HUES64 (cell line): Measurements from ENCODE around the gene CMIP.
"Not testable (repeated sequence)": the region's sequence is repeated elsewhere in the genome, so short reads cannot be mapped to it uniquely, and the experiment has no call there.

Experiments used
- H3K27ac ChIP-seq: 2 replicates; pipeline ENCODE4 v1.7.0; 2013; ENCODE audit warnings: low read depth, low read length, inconsistent platforms
- H3K27me3 ChIP-seq: 2 replicates; pipeline ENCODE4 v1.6.1; 2013; ENCODE audit warnings: mild to moderate bottlenecking, low read length; ENCODE audit not compliant: insufficient read depth
- H3K36me3 ChIP-seq: 2 replicates; pipeline ENCODE4 v1.6.1; 2013; ENCODE audit warnings: mild to moderate bottlenecking, low read length; ENCODE audit not compliant: insufficient read depth
- H3K4me1 ChIP-seq: 2 replicates; pipeline ENCODE4 v1.6.1; 2013; ENCODE audit warnings: mild to moderate bottlenecking, low read length, moderate library complexity; ENCODE audit not compliant: insufficient read depth
- H3K4me3 ChIP-seq: 2 replicates; pipeline ENCODE4 v1.5.1; 2013; ENCODE audit warnings: mild to moderate bottlenecking, low read length, moderate library complexity
- H3K9ac ChIP-seq: 2 replicates; pipeline ENCODE4 v1.6.1; 2013; ENCODE audit warnings: mild to moderate bottlenecking, low read depth, low read length
- H3K9me3 ChIP-seq: 2 replicates; pipeline ENCODE4 v1.6.1; 2013; ENCODE audit warnings: low read depth, low read length; ENCODE audit not compliant: insufficient read depth
- WGBS: fragments of 150-250, 120-280 bp; methylation state at CpG from one replicate; pipeline ENCODE4 v1.1.7; 2013; ENCODE audit warnings: missing lambda C conversion rate; 5-methylcytosine and 5-hydroxymethylcytosine counted together

CMIP gene

DNA sequence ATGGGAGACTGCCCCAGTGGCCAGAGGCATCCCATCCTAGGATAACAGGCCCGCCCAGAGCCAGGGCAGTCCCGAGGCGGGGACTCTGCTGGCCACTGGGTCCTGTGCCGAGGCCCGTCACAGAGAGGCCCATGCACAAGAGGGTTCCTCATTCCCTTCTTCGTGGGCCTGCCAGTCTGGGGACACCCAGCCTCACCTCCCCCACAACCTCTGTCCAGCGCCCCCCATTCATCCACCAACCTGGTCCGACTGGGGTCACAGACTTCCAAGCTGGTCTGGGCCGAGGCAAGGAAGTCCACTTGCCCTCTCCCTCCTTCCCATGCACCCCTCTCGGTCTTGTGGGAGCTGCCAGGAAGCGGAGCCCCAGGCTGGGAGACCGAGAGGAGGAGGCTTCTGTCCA lies 240.3 kb downstream of the CMIP start:
- H3K27ac ChIP-seq, result no peak overlapping the region
- 93% methylated on average over 12 of the region's 12 CpGs for WGBS
- no peaks in the 10 kb centered on the region for H3K27me3 ChIP-seq
- H3K9me3 ChIP-seq, result no peaks in the 10 kb centered on the region
- H3K4me1 ChIP-seq, result peaks cover 4% of the 10 kb centered on the region; the same call in 1 of the 2 replicates
- H3K36me3 ChIP-seq, result peaks cover 13% of the 10 kb centered on the region; the same call in 1 of the 2 replicates
- no peak overlapping the region for H3K4me3 ChIP-seq
- no peak overlapping the region for H3K9ac ChIP-seq

GRCh38 chr16:81686391-81687130 lies 242.0 kb downstream of the CMIP start:
- peaks cover 4% of the 10 kb centered on the region; the same call in 1 of the 2 replicates for H3K4me1 ChIP-seq
- no peak overlapping the region for H3K27ac ChIP-seq
- 94% methylated on average over 24 of the region's 24 CpGs for WGBS
- no peak overlapping the region for H3K4me3 ChIP-seq
- H3K9ac ChIP-seq, result no peak overlapping the region
- H3K9me3 ChIP-seq, result no peaks in the 10 kb centered on the region
- H3K36me3 ChIP-seq, result peaks cover 4% of the 10 kb centered on the region; the same call in 1 of the 2 replicates
- H3K27me3 ChIP-seq, result no peaks in the 10 kb centered on the region

- Histone ChIP-seq H3K27ac (no peak overlapping the region), H3K36me3 (peaks cover 8% of the 10 kb centered on the region), H3K9ac (no peak overlapping the region), H3K27me3 (no peaks in the 10 kb centered on the region), H3K9me3 (no peaks in the 10 kb centered on the region), H3K4me1 (peaks cover 4% of the 10 kb centered on the region; the same call in 1 of the 2 replicates), H3K4me3 (no peak overlapping the region)
- 94% methylated on average over 7 of the region's 7 CpGs for WGBS
Observed at GRCh38 chr16:81687131-81687456, 242.5 kb downstream of the CMIP start.

DNA sequence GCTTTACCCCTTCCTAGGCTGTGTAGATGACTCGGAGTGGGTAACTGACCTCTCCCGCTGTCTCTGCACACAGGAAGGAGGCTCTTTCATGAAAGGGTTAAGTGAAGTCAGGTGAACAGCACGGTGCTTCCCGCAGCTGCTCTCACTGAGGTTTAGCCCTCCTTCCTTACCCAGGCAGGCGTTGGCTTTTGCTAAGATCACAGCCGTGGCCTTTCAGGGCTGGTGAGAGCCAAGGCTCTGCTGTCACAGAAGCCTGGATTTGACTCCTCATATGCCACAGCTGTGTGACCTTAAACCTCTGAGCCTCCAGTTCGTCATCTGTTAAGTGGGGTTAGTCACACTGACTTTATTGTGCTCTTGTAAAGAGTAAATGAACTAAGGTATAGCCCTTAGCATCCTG lies 243.6 kb downstream of the CMIP start:
- Histone ChIP-seq H3K4me1 (no peaks in the 10 kb centered on the region; the same call in 1 of the 2 replicates), H3K9ac (no peak overlapping the region), H3K4me3 (no peak overlapping the region), H3K9me3 (no peaks in the 10 kb centered on the region), H3K27ac (no peak overlapping the region), H3K36me3 (peaks cover 16% of the 10 kb centered on the region), H3K27me3 (no peaks in the 10 kb centered on the region)
- WGBS, result 68% methylated on average over 7 of the region's 7 CpGs

DNA sequence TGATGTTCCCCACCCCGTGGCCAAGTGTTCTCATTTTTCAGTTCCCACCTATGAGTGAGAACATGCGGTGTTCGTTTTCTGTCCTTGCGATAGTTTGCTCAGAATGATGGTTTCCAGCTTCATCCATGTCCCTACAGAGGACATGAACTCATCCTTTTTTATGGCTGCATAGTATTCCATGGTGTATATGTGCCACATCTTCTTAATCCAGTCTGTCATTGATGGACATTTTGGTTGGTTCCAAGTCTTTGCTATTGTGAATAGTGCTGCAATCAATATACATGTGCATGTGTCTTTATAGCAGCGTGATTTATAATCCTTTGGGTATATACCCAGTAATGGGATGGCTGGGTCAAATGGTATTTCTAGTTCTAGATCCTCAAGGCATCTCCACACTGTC lies 244.2 kb downstream of the CMIP start:
- H3K4me3 ChIP-seq, H3K27me3 ChIP-seq, H3K27ac ChIP-seq, H3K9me3 ChIP-seq, H3K4me1 ChIP-seq, H3K9ac ChIP-seq: not testable (repeated sequence)
- H3K36me3 ChIP-seq, result peaks cover 23% of the 10 kb centered on the region
- 92% methylated on average over 5 of the region's 5 CpGs for WGBS

- Histone ChIP-seq H3K4me3 (no peak overlapping the region), H3K9me3 (no peaks in the 10 kb centered on the region), H3K4me1 (0 out of 2 replicates have a peak, but pooled peaks cover 4% of the 10 kb centered on the region), H3K27ac (no peak overlapping the region), H3K27me3 (no peaks in the 10 kb centered on the region), H3K36me3 (peaks cover 39% of the 10 kb centered on the region), H3K9ac (no peak overlapping the region)
- WGBS, result 95% methylated on average over 16 of the region's 16 CpGs
Observed at GRCh38 chr16:81692021-81692420, 247.4 kb downstream of the CMIP start.

- Histone ChIP-seq H3K36me3 (peaks cover 39% of the 10 kb centered on the region), H3K9ac (no peak overlapping the region), H3K27me3 (no peaks in the 10 kb centered on the region), H3K27ac (no peak overlapping the region), H3K4me1 (0 out of 2 replicates have a peak, but pooled peaks cover 4% of the 10 kb centered on the region), H3K9me3 (no peaks in the 10 kb centered on the region), H3K4me3 (no peak overlapping the region)
- 96% methylated on average over 15 of the region's 15 CpGs for whole genome bisulfite sequencing
Observed at GRCh38 chr16:81692571-81692970, 248.0 kb downstream of the CMIP start.

GRCh38 chr16:81693041-81693743 lies 248.6 kb downstream of the CMIP start:
- no peaks in the 10 kb centered on the region for H3K27me3 ChIP-seq
- H3K9ac ChIP-seq, result no peak overlapping the region
- no peaks in the 10 kb centered on the region for H3K9me3 ChIP-seq
- WGBS, result 96% methylated on average over 28 of the region's 28 CpGs
- no peak overlapping the region for H3K4me3 ChIP-seq
- 0 out of 2 replicates have a peak, but pooled peaks cover 4% of the 10 kb centered on the region for H3K4me1 ChIP-seq
- peaks cover 40% of the 10 kb centered on the region for H3K36me3 ChIP-seq
- H3K27ac ChIP-seq, result no peak overlapping the region

GRCh38 chr16:81693744-81694303 lies 249.2 kb downstream of the CMIP start:
- Histone ChIP-seq H3K4me3 (no peak overlapping the region), H3K9me3 (no peaks in the 10 kb centered on the region), H3K27me3 (no peaks in the 10 kb centered on the region), H3K9ac (no peak overlapping the region), H3K36me3 (peaks cover 46% of the 10 kb centered on the region), H3K27ac (no peak overlapping the region), H3K4me1 (0 out of 2 replicates have a peak, but pooled peaks cover 4% of the 10 kb centered on the region)
- 97% methylated on average over 9 of the region's 9 CpGs for WGBS

DNA sequence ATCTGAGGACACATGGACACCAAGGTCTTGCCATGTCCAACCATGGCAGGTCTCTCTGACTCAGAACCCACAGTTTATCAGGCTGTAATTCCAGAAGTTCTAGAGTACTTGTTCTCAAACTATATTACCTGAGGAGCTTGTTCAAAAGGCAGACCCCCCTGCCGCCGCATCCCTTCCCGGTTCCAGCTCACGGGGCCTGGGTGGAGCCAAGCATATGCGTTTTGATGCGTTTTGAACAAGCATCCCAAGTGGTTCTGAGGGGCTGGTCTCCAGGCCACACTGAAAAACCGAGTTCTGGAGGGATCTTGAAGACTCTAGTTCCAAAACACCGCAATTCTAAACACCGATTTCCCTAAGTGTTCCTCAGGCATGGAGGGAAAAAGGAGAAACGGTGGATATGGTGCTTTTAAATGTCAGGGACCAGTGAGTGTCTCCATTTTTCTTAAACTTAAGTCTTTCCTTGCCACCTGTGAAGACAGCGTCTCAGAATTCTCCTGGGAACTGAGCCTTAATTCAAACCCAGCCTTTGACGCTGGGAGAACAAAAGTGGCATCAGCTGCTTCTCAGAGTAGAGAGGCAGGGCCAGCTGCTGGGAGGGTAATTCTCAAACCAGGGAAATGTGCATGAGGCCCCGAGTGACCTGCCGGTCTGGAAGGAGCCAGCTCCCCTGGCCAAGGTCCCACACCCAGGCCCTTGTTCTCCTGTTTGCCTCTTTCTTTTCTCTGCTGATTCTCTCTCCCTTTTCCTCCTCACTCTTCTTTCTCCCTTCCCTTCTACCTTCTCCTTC lies 250.1 kb downstream of the CMIP start:
- Histone ChIP-seq H3K27ac (no peak overlapping the region), H3K9ac (no peak overlapping the region), H3K4me3 (no peak overlapping the region), H3K9me3 (no peaks in the 10 kb centered on the region), H3K36me3 (peaks cover 46% of the 10 kb centered on the region), H3K4me1 (0 out of 2 replicates have a peak, but pooled peaks cover 4% of the 10 kb centered on the region), H3K27me3 (no peaks in the 10 kb centered on the region)
- WGBS, result 90% methylated on average over 14 of the region's 14 CpGs
